Tibial nerve (tissue), 4 donors: Measurements from ENCODE around the gene CCDC27. TPM values are rescaled to one million over a fixed set of nuclear protein-coding genes. Genes with fewer than 3 reads are reported as not detected.

Experiments
- DNase-seq, 2 donors: peaks; one replicate each; pipeline ENCODE4 v3.0.0-alpha.2; 2019; ENCODE audit warnings: low spot score in 2 of 2
- H3K27ac ChIP-seq, 4 donors: fragments of 200-600 bp; sonication (generic) in 3 of 4; one replicate each; pipeline ENCODE4 v1.5.1; 2017 to 2019; ENCODE audit warnings: mild to moderate bottlenecking in 1 of 4
- H3K27me3 ChIP-seq, 2 donors: fragments of 200-600 bp; sonication (generic) in 1 of 2; one replicate each; pipeline versions ENCODE4 v1.5.1 to v1.6.0; 2017 to 2019
- H3K36me3 ChIP-seq, 3 donors: fragments of 200-600 bp; sonication (generic); one replicate each; pipeline ENCODE4 v1.5.1; 2018 to 2019
- H3K4me1 ChIP-seq, 4 donors: fragments of 200-600 bp; sonication (generic) in 3 of 4; one replicate each; pipeline ENCODE4 v1.5.1; 2017 to 2019
- H3K4me3 ChIP-seq, 4 donors: fragments of 200-600 bp; sonication (generic) in 3 of 4; one replicate each; pipeline ENCODE4 v1.5.1; 2017 to 2019; ENCODE audit warnings: mild to moderate bottlenecking in 1 of 4, moderate library complexity in 1 of 4
- H3K9me3 ChIP-seq, 4 donors: fragments of 200-600 bp; sonication (generic) in 3 of 4; one replicate each; pipeline ENCODE4 v1.5.1; 2017 to 2019
- EP300 ChIP-seq, 2 donors: sonication (generic); formaldehyde crosslinking; IDR thresholded peaks; one replicate each; pipeline ENCODE4 v1.6.1; 2017; ENCODE audit warnings: antibody characterized with exemption in 2 of 2, mild to moderate bottlenecking in 1 of 2
- POLR2A ChIP-seq, 2 donors: fragments of 450-650 bp; IDR thresholded peaks; one replicate each; pipeline ENCODE4 v1.6.1; 2017; ENCODE audit warnings: antibody characterized with exemption in 2 of 2, mild to moderate bottlenecking in 2 of 2, moderate library complexity in 2 of 2
- WGBS, 2 donors: methylation state at CpG; one replicate each; pipeline ENCODE4 v1.1.5; 2018; 5-methylcytosine and 5-hydroxymethylcytosine counted together
- total RNA-seq, 4 donors: library from RNA; depleted of rRNA; stranded (reverse); fragments of >200 nt; gene quantifications; one replicate each; pipeline ENCODE4 v1.1.0, GENCODE V29; 2016
- TF ChIP-seq, protein P1 (sequence below), 5 experiments: fragments of 200-600 bp in 3 of 5; fragments of 450-650 bp in 2 of 5; sonication (generic) in 3 of 5; IDR thresholded peaks; one replicate each; pipeline ENCODE4 v1.5.1; 2016 to 2019; ENCODE audit warnings: antibody characterized with exemption in 5 of 5, mild to moderate bottlenecking in 3 of 5, moderate library complexity in 2 of 5

Gene CCDC27
- total RNA-seq, 4 donors from 2014 or later: not detected

DNA sequence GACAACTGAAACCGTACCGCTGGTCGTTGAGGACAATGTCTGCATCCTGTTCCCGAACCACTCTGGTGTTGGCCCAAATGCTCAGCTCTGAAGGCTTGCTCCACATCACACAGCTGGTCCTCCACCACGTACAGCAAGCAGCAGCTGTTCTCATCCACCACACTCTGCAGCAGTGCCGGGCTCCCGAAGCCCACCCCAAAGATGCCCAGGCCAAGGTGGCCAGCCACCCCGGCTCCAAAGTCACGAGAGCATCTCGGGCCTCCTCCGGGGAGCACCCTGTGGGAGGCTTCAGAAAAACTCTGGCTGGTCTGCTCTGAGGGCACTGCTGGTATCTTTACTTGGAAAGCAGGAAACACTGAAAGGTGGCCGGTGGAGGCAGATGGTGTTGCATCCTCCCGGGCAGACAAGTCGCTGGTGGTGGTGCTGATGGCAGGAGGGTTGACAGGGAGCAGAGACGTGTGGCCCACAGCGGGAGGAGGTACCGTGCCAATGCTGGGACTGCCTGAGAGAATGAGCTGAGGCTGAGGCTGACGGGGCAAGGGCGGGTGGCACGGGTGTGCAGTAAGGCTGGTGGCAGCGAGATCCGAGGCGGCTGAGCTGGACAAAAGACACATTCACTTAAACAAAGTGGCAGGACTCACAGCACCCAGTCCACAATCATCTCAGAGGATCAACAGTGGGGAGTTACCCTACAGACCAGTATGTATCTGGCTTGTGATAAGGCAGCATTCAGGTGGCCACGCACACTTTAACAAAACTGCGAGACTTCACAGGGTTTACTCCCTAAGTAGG is 6.5 kb upstream of the CCDC27 start:
- Histone ChIP-seq H3K27me3 (no peaks in the 10 kb centered on the region), H3K36me3 (peaks cover 0 to 45% (median 2%) of the 10 kb centered on the region in 3 donors), H3K27ac (no peak overlapping the region), H3K4me1 (peaks cover 0 to 35% (median 15%) of the 10 kb centered on the region in 4 donors), H3K9me3 (no peaks in the 10 kb centered on the region), H3K4me3 (peak overlapping the region in 1 of 4 donors; percentile 95)
- no peak for TF ChIP-seq EP300 (IDR thresholded peaks at IDR 0.05)
- TF ChIP-seq, protein P1, sequence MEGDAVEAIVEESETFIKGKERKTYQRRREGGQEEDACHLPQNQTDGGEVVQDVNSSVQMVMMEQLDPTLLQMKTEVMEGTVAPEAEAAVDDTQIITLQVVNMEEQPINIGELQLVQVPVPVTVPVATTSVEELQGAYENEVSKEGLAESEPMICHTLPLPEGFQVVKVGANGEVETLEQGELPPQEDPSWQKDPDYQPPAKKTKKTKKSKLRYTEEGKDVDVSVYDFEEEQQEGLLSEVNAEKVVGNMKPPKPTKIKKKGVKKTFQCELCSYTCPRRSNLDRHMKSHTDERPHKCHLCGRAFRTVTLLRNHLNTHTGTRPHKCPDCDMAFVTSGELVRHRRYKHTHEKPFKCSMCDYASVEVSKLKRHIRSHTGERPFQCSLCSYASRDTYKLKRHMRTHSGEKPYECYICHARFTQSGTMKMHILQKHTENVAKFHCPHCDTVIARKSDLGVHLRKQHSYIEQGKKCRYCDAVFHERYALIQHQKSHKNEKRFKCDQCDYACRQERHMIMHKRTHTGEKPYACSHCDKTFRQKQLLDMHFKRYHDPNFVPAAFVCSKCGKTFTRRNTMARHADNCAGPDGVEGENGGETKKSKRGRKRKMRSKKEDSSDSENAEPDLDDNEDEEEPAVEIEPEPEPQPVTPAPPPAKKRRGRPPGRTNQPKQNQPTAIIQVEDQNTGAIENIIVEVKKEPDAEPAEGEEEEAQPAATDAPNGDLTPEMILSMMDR (IDR thresholded peaks at IDR 0.05): no peak
- no peak for TF ChIP-seq POLR2A (IDR thresholded peaks at IDR 0.05)
- no peak for DNase-seq
- 73% methylated on average over 23 to 25 of the region's 25 CpGs for WGBS, 2 donors

GRCh38 chr1:3746389-3746829 is 5.8 kb upstream of the CCDC27 start:
- WGBS, 2 donors: 8 to 12% methylated on average over 17 to 35 of the region's 35 CpGs
- H3K36me3 ChIP-seq: peaks cover 0 to 39% (median 2%) of the 10 kb centered on the region in 3 donors
- DNase-seq: no peak
- H3K4me1 ChIP-seq: peaks cover 0 to 35% (median 15%) of the 10 kb centered on the region in 4 donors
- peak overlapping the region in 3 of 4 donors; percentile 59 to 88 (median 61) for H3K27ac ChIP-seq
- peaks cover 0 to 3% of the 10 kb centered on the region in 2 donors for H3K27me3 ChIP-seq
- peak overlapping the region; percentile 70 to 95 (median 82) for H3K4me3 ChIP-seq
- H3K9me3 ChIP-seq: no peaks in the 10 kb centered on the region
- no peak for TF ChIP-seq EP300 (IDR thresholded peaks at IDR 0.05)
- TF ChIP-seq, protein P1 (IDR thresholded peaks at IDR 0.05): no peak
- no peak for TF ChIP-seq POLR2A (IDR thresholded peaks at IDR 0.05)

DNA sequence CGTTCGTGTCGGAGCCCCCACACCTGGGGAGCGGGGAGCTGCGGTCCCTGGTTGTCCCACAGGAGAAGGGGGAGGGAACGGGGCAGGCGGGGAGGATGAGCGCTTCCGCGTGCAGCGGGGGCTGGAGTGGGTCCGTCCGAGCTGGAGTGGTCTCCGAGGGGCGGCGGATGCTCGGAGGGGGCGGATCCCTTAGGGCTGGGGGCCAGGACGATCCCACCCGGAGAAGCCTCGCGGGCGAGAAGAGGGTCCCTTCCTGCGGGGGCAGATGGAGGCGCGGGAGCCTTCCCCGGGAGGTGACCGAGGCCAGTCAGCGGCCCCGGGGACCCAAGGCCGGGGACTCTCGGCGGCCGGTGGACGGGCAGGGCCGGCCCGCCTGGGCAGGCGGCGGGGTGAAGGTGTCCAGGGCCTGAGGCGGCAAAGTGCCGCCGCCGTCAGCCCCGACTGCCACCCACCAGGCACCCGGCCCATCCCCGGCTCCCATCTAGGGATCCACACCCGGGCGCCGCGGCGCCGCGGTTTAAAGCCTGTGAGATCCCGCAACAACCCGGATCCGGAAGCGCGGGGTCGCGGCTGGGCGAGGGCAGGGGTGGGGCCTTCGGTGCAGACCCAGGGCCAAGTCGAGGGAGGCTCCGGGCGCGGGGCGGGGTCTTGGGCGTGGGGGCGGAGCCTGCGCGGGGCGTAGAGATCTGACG is 5.3 kb upstream of the CCDC27 start:
- H3K36me3 ChIP-seq: peaks cover 0 to 33% (median 2%) of the 10 kb centered on the region in 3 donors
- peaks cover 0 to 35% (median 15%) of the 10 kb centered on the region in 4 donors for H3K4me1 ChIP-seq
- H3K27me3 ChIP-seq: peaks cover 0 to 3% of the 10 kb centered on the region in 2 donors
- WGBS, 2 donors: 1% methylated on average over 25 to 47 of the region's 73 CpGs
- peak; percentile 67 to 79 for DNase-seq
- TF ChIP-seq, protein P1 (IDR thresholded peaks at IDR 0.05): no peak
- TF ChIP-seq POLR2A (IDR thresholded peaks at IDR 0.05) (peak in 1 of 2 donors; percentile 44), EP300 (IDR thresholded peaks at IDR 0.05) (peak; percentile 19 to 39)
- no peaks in the 10 kb centered on the region for H3K9me3 ChIP-seq
- peak overlapping the region; percentile 59 to 88 (median 64) for H3K27ac ChIP-seq
- H3K4me3 ChIP-seq: peak overlapping the region; percentile 70 to 95 (median 82)

DNA sequence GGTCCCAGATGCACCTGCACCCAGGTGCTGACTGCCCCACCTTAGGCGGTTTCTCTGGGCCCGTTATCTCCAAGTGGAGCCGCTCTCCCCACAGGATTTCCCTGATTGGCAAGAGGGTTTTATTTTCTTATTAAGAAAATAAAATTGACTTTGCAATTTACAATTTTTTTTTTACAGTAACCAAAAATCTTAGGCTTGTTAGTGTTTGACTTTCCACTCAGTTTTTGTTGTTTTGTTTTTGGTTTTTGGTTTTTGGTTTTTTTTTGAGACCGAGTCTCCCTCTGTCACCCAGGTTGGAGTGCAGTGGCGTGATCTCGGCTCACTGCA is 4.8 kb upstream of the CCDC27 start:
- H3K9me3 ChIP-seq: no peaks in the 10 kb centered on the region
- TF ChIP-seq POLR2A (IDR thresholded peaks at IDR 0.05) (no peak), EP300 (IDR thresholded peaks at IDR 0.05) (no peak)
- TF ChIP-seq, protein P1 (IDR thresholded peaks at IDR 0.05): no peak
- H3K36me3 ChIP-seq: peaks cover 0 to 28% (median 2%) of the 10 kb centered on the region in 3 donors
- H3K4me1 ChIP-seq: peaks cover 0 to 35% (median 15%) of the 10 kb centered on the region in 4 donors
- peaks cover 0 to 3% of the 10 kb centered on the region in 2 donors for H3K27me3 ChIP-seq
- WGBS, 2 donors: 43 to 46% methylated on average over 6 of the region's 6 CpGs
- H3K27ac ChIP-seq: peak overlapping the region in 3 of 4 donors; percentile 61 to 88 (median 68)
- H3K4me3 ChIP-seq: peak overlapping the region; percentile 70 to 95 (median 82)
- no peak for DNase-seq
